GM15510 (cell line): Measurements from ENCODE around the gene RERE.

Experiments
- POLR2A ChIP-seq: IDR thresholded peaks from 3 replicates; pipeline ENCODE4 v1.6.1; 2011; ENCODE audit warnings: borderline replicate concordance; ENCODE audit not compliant: insufficient read length; ENCODE audit errors: extremely low read depth

RERE gene

DNA sequence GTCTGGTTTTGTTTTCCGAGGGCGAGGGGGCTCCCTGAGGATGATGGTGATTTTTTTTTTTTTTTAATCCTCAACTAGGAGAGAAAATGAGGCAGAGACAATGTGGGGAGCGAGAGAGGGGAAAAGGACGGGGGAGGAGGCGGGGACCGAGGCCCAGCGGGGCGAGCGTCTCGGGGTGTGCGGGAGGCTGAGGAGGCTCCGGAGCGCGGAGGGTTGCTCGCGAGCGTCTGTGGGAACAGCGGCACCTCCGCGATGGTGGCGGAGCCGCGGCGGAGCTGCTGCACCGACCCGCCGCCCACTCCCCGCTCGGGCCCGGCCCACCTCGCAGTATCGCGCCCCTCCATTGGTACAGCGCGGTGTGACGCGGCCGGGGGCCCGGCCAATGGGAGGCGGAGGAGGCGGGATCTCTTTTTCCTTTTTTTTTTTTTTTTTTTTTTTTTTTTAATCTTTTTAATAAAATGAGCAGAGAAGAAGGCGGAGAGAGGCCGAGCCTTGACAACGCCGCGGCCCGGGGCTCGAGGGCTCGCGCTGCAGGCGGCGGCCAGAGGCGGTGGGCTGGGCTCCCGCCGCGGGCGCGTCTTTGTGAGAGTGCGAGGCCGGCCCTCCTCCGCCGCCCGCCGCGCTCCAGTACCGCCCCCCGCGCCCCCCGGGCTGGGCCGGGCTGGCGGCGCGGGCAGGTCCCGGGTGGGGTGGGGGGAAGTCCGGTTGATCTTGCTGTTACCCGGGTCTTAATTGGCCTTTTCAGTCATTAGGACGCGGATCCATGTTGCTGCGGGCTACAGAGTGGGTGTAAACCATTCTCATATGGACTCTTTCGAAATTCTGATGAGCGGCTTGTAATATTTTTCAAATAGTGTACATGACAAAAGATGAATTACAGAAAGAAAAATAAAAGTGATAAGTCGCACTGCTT is at the start of gene RERE:
Gene RERE, minus strand, starts transcription at position 229 of the 913 bp plus-strand sequence.
- TF ChIP-seq POLR2A: peak; percentile 93

DNA sequence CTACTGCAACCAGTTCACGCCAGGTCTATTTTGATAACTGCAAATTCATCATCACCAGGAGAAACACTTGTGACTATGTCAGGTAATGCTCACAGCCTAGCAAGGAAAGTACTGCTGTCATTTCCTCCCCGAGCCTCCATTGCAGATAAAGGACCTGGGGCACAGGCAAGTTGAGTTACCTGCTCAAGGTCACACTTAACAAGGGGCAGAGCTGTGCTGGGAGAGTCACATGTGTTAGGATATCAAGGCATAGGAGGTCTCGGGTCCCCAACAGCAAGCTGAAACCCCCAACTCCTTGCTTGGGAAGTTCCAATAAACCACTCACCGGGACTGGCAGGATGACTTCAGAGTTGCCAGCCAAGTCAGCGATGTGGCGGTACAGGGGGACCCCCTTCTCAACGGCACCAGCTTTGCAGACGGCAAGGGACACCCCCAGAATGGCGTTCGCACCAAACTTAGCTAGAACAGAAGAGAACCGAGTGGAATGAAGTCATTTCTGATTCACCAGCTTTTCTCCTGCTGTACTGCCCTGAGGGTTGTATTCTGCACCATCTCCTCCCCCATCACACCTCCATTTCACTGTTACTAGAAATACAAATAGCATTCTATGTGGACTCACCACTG is 49.5 kb upstream of the RERE start:
- TF ChIP-seq POLR2A: no peak

DNA sequence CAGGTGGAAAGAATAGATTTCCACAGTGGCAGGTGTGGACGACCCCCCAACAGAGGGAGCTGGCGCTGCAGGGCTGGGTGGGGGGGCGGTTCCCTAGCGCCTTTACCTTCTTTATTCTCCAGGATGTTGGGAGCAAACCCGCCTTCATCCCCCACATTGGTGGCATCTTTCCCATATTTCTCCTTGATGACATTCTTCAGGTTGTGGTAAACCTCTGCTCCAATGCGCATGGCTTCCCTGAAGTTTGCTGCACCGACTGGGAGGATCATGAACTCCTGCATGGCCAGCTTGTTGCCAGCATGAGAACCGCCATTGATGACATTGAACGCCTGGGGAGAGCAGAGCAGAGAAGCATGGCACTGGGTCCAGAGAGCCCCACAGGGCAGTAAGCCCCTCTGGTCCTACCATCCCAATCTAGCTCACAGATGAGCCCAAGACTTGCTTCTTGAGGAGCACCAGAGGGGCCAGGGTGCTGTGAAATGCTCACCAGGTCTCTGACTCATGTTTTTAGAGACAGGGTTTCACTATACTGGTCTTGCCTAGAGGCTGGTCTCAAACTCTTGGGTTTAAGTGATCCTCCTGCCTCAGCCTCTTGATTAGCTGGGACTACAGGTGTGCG is 48.8 kb upstream of the RERE start:
- peak; percentile 7 for TF ChIP-seq POLR2A

DNA sequence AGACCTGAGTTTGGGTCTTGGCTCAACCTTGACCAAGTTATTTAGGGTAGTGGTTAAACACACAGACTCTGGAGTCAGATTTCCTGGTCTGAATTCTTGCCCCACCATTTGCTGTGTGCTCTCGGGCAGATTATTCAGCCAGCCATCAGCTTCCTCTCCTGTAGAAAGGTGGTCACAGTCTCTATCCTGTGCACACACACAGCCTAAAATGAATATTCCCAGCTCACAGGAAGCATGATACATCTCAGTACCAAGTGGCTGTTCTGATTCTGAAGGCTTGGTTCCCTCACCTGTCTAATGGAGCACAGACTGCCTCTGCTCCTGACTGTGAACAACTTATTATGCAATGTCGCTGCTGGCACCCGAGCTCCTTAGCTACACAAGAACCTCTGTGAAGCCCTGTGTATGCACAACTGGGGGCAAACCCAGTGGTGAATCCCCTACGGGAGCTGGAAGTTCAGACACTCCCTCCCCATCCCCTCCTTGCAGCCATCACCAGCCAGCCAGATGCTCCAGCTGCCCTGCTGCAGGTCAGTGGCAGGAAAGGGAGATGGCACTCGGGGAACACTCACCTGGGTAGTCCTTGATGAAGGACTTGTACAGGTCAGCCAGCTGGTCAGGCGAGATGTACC is 47.4 kb upstream of the RERE start:
- peak; percentile 2 for TF ChIP-seq POLR2A

DNA sequence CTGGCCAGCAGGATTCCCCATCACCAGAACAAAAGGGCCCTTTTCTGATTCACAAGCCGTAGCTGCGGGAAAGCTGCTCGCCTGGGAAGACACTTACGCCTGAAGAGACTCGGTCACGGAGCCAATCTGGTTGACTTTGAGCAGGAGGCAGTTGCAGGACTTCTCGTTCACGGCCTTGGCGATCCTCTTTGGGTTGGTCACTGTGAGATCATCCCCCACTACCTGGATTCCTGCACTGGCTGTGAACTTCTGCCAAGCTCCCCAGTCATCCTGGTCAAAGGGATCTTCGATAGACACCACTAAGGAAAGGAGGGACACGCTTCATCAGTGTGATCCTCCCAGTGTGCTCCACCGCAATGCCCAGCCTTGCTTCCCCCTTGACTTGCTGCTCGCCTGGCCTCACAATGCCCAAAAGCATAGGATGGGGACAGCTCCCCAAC is 46.4 kb upstream of the RERE start:
- TF ChIP-seq POLR2A: no peak

DNA sequence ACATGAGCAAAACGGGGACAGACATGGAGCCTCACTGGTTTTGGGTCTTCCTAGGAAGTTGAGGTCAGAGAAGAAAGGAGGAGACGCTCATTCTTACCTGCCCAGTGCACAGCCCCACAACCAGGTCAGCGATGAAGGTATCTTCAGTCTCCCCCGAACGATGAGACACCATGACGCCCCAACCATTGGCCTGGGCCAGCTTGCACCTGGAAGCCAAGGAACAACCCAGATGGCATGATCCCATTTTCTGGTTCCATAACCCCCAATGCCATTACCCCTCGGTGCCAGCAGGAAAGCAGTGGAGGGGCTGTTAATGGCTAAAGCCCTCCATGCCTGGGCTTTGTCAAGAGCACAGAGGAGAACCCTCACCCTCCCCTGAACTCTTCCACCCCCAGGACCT is 45.7 kb upstream of the RERE start:
- no peak for TF ChIP-seq POLR2A

DNA sequence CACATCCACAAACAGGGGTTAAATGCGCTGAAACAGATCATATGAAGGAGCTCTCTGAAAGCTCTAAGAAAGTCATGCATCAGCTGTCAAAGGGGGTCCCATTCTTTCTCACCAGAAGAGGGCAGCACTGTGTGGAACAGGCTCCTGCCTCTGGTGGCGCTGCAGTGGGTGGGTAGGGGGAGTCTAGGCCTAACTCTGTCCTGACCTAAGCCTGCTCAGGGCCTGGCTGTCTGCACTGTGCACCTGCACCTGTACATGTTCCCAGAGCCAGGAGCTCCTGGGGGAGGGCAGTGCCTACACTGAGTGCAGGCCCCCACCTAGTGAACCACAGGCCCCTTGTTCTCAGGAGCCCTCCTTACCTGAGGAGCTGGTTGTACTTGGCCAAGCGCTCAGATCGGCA is 45.1 kb upstream of the RERE start:
- TF ChIP-seq POLR2A: no peak

DNA sequence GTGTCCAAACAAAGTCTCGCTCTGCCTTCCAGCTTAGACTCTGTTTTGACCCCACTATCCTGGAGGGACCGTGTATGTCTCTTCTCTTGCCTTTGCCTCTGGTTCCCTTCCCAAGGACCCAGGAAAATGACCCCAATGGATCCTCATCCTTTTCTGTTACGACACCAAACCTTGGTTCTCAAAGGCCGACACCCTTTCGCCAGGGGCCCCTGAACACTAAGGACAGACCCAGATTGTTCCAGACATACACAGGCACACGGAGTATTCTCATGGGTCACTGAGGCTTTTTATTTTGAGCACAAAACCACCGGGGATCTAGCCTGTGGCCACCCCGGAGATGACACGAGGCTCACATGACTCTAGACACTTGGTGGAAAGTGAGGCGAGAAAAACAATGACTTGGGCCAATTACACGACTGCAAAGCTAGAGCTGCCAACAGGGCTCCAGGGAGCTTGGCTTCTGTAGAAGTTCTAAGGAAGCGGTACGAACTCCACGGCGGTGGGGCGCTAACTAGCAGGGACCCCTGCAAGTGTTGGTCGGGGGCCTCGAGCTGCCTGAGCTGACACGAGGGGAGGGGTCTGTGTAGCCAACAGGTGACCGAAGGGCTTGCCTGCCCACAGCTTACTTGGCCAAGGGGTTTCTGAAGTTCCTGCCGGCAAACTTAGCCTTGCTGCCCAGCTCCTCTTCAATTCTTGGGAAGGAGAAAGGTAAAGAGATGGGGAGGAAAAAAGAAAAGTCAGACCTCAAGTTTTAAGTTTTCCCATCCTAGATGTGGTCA is 43.5 kb upstream of the RERE start:
- TF ChIP-seq POLR2A: no peak

DNA sequence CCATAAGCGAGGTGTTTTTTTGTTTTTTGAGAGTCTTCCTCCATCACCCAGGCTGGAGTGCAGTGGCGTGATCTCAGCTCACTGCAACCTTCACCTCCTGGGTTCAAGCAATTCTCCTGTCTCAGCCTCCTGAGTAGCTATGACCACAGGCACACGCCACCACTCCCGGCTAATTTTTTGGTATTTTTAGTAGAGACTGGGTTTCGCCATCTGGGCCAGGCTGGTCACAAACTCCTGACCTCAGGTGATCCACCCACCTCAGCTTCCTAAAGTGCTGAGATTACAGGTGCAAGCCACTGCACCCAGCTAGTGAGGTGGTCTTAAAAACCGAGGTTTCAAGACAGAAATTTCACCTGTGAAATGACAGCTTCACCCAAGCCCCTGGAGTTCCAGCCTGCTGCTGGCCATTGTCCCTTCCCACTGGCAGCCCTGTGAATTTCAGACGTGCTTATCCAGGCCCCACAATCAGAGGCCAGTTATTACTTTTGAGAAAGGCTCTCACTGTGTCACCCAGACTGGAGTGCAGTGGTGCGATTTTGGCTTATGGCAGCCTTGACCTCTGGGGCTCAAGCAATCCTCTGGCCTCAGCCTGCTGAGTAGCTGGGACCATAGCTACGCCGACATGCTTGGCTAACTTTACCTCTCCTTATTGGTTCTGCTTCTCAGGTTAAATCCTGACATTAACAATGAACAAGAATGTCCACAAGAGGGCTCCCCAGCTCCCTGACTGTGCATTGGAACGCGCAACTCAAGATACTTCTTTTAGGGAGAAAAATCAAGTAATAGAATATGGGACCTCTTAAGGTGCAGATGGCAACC is 41.7 kb upstream of the RERE start:
- TF ChIP-seq POLR2A: peak; percentile 16

DNA sequence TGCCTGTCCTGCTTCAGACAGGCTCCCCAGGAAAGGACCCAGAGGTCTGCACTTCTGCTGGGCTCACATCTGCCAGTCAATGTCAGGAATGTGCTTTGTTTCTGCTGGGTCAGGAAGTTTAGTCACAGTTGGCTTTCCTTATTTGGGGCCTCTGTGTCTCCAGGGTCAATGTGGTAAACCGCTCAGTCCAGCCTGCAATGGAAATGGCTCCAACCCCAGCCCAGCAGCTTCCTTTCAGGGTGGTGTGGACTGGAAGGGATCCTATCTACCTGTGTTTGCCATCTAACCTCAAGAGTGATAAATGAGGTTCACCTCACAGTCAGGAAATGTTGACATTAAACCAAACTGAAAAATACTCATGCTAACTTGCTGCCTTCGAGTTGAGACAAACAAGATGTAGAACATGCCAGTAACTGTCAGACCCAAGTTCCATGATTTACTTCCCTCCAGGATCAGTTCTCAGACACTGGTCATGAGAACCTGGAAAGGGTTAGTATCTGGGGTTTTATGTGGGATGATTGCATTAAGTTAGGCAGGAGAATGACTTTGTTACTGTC is 40.8 kb upstream of the RERE start:
- no peak for TF ChIP-seq POLR2A

DNA sequence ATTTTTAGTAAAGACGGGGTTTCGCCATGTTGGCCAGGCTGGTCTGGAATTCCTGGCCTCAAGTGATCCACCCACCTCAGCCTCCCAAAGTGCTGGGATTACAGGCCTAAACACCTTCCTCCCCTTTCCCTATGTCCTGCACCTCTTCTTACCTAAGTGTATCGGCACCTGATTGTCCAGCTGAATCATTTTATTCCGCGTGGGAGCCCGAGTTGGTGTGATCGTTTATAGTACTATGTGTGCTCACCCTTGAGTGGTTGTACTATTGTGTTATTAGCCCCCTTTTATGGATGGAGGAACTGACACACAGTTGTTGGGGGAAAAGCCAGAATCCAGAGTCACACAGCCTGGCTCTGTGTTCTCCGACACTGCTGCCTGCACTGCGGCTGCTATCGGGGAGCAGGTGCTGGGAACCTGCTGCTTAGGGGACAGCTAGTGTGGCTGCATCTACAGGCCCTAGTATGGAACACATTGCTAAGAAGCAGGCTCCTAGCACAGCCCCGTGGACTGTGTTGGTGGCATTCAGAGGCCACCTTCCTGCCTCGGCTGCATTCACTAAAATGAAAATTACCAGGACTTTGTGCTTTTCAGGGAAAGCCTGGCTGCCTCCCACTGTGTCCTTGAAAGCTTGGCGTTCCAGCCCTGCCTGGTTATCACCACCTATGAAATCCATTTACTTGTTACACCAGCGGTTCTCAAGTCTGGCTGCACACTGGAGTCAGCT is 39.4 kb upstream of the RERE start:
- no peak for TF ChIP-seq POLR2A

DNA sequence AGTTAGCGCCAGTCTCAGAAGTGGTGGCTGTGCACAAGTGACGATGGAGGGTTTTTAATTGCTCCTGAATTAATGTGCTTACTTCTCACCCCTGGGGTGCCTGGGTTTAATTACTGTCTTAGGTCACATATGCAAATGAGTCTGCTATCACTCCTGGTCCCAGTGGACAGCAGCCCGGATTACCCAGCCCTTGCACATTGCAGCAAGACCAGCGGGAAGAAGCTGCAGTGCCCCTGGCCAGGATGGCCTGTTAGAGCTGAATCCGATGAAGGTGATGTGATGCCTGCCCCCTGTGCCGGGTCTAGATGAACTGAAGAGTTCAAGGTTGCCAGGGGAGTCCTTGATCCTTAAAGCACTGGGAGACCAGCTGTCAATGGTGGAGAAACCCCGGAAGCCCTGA is 36.8 kb upstream of the RERE start:
- TF ChIP-seq POLR2A: no peak

DNA sequence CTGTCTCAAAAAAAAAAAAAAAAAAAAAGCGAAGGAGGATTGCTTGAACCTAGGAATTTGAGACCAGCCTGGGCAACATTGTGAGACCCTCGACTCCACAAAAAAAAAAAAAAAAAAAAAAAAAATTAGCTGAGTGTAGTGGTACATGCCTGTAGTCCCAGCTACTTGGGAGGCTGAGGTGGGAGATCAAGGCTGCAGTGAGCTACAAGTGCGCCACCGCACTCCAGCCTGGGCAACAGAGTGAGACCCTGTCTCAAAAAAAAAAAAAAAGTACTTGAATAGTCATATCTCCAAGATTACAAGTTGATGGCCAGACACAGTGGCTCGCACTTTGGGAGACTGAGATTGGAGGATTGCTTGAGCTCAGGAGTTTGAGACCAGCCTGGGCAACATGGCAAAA is 33.6 kb upstream of the RERE start:
- TF ChIP-seq POLR2A: no peak
